HG03460 (cell line): Measurements from ENCODE around the gene PCDHA9.
"Not testable (repeated sequence)": the region's sequence is repeated elsewhere in the genome, so short reads cannot be mapped to it uniquely, and the experiment has no call there.

Experiments used
- ATAC-seq: cut with Tn5 transposase; IDR thresholded peaks from one replicate; pipeline ENCODE4 v1.9.1; 2021; ENCODE audit not compliant: unreplicated experiment

The PCDHA9 gene

GRCh38 chr5:140848139-140849102 lies at the start of gene PCDHA9:
Gene PCDHA9, plus strand, starts transcription at chr5:140848382. Its CDS starts 114 bp downstream, at chr5:140848496.
- ATAC-seq, result not testable (repeated sequence)

DNA sequence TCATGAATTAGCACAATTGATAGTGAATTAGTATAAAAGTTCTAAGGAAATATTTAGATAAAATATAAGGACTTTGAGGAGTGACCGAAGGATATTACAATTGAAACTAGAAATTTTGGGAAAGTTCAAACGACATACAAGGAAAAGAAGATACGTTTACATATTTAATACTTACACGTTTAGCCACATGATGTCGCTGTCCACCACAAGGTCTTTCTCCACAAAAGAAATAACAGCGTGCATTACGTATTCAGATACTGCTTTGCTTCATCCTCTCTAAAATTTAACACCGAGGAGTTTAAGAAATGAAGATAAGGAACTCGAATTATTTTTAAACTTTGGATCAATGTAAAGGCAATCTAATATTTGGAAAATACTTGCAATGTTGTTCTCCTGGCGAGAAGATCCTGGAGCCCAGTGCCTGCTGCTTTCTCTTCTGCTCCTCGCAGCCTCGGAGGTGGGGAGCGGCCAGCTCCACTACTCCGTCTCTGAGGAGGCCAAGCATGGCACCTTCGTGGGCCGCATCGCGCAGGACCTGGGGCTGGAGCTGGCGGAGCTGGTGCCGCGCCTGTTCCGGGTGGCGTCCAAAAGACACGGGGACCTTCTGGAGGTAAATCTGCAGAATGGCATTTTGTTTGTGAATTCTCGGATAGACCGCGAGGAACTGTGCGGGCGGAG lies 47.2 kb upstream of the PCDHA9 start, which contains the start of gene PCDHA3:
Gene PCDHA3, plus strand, starts transcription at position 242 of the 678 bp plus-strand sequence.
- no peak for ATAC-seq

GRCh38 chr5:140801494-140801841 lies 46.7 kb upstream of the PCDHA9 start:
- no peak for ATAC-seq

GRCh38 chr5:140802381-140802780 lies 45.8 kb upstream of the PCDHA9 start:
- ATAC-seq, result not testable (repeated sequence)

DNA sequence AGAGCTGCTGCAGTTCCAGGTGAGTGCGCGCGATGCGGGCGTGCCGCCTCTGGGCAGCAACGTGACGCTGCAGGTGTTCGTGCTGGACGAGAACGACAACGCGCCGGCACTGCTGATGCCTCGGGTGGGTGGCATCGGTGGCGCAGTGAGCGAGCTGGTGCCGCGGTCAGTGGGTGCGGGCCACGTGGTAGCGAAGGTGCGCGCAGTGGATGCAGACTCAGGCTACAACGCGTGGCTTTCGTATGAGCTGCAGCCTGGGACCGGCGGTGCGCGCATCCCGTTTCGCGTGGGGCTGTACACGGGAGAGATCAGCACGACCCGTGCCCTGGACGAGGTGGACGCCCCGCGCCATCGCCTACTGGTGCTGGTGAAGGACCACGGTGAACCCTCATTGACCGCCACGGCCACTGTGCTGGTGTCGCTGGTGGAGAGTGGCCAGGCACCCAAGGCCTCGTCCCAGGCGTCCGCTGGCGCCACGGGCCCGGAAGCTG lies 45.4 kb upstream of the PCDHA9 start:
- ATAC-seq, result no peak

- ATAC-seq, result no peak
Measured at GRCh38 chr5:140806834-140807775, 41.1 kb upstream of the PCDHA9 start, which contains the start of gene PCDHA4. Gene PCDHA4, plus strand, starts transcription at chr5:140807068.

GRCh38 chr5:140808241-140808888 lies 39.8 kb upstream of the PCDHA9 start:
- not testable (repeated sequence) for ATAC-seq

GRCh38 chr5:140808889-140809291 lies 39.3 kb upstream of the PCDHA9 start:
- ATAC-seq, result no peak

DNA sequence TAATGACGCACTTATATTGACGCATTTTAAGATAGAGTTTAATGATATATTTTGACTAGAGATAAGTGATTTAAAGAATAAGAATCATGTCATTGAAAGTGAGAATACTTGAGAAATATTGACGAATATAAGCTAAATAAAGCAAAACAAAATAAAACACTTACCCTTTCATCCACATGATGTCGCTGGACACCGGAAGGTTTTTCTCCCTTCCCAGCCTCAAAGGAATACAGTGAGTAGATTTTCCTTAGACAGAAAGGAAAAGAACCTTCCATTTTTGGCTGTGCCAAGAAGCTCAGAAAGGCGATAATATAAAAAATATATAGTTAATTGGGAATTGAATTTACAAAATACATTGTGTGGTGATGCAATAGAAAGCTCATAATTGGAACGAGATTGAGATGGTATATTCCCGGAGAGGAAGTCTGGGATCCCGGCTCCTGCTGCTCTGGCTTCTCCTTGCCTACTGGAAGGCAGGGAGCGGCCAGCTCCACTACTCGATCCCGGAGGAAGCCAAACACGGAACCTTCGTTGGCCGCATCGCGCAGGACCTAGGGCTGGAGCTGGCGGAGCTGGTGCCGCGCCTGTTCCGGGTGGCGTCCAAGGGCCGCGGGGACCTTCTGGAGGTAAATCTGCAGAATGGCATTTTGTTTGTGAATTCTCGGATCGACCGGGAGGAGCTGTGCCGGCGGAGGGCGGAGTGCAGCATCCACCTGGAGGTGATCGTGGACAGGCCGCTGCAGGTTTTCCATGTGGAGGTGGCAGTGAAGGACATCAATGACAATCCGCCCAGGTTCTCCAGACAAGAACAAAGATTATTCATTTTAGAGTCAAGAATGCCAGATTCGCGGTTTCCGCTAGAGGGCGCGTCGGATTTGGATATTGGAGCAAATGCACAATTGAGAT lies 26.6 kb upstream of the PCDHA9 start, which contains the start of gene PCDHA5:
Gene PCDHA5, plus strand, starts transcription at position 239 of the 906 bp plus-strand sequence.
- no peak for ATAC-seq

- no peak for ATAC-seq
Measured at GRCh38 chr5:140822281-140822629, 25.9 kb upstream of the PCDHA9 start.

GRCh38 chr5:140822969-140823368 lies 25.2 kb upstream of the PCDHA9 start:
- not testable (repeated sequence) for ATAC-seq

- ATAC-seq, result no peak
Measured at GRCh38 chr5:140823475-140823874, 24.7 kb upstream of the PCDHA9 start.

- no peak for ATAC-seq
Measured at GRCh38 chr5:140827704-140828361, 20.3 kb upstream of the PCDHA9 start, which contains the start of gene PCDHA6. Gene PCDHA6, plus strand, starts transcription at chr5:140827960. Its CDS starts 132 bp downstream, at chr5:140828092.

DNA sequence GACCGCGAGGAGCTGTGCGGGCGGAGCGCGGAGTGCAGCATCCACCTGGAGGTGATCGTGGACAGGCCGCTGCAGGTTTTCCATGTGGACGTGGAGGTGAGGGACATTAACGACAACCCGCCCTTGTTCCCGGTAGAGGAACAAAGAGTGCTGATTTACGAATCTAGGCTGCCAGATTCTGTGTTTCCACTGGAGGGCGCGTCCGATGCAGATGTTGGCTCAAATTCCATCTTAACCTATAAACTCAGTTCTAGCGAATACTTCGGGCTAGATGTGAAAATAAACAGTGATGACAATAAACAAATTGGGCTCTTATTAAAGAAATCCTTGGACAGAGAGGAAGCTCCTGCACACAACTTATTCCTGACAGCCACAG lies 19.8 kb upstream of the PCDHA9 start:
- no peak for ATAC-seq

- not testable (repeated sequence) for ATAC-seq
Measured at GRCh38 chr5:140829511-140830501, 18.4 kb upstream of the PCDHA9 start.

GRCh38 chr5:140833993-140834392 lies 14.2 kb upstream of the PCDHA9 start, which contains the start of gene PCDHA7:
Gene PCDHA7, plus strand, starts transcription at chr5:140834269. Its CDS starts 115 bp downstream, at chr5:140834384.
- ATAC-seq, result no peak

DNA sequence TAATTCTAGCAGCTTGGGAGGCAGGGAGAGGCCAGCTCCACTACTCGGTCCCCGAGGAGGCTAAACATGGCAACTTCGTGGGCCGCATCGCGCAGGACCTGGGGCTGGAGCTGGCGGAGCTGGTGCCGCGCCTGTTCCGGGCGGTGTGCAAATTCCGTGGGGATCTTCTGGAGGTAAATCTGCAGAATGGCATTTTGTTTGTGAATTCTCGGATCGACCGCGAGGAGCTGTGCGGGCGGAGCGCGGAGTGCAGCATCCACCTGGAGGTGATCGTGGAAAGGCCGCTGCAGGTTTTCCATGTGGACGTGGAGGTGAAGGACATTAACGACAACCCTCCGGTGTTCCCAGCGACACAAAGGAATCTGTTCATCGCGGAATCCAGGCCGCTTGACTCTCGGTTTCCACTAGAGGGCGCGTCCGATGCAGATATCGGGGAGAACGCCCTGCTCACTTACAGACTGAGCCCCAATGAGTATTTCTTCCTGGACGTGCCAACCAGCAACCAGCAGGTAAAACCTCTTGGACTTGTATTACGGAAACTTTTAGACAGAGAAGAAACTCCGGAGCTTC lies 13.7 kb upstream of the PCDHA9 start:
- ATAC-seq, result not testable (repeated sequence)
